ENCODE measurements around the gene ZBTB3. TPM values are rescaled to one million over a fixed set of nuclear protein-coding genes. Genes with fewer than 3 reads are reported as not detected.

Gene ZBTB3
- 10 to 100 TPM; 13.3 to 13.4 TPM for total RNA-seq

- ChIA-PET CTCF (interaction anchor here (0.6 to 2.1 kb wide), 31 partner anchors 8 to 196 kb away, joined by 3 to 30 read pairs (median 4); partner anchors contain the start of genes B3GAT3, EEF1G, HNRNPUL2 and POLR2G), POLR2A (interaction anchor here (0.5 to 5.2 kb wide), 51 partner anchors 9 to 1432 kb away, joined by 3 to 90 read pairs (median 4); partner anchors contain the start of genes C11orf98, CSKMT, GANAB and GNG3)
- DNase-seq, result peak; percentile 97
- Mint-ChIP-seq H3K4me3 (peak within 1 kb of the TSS; percentile 95), H3K27me3 (no peaks in the 10 kb centered on the region), H3K4me1 (peaks cover 33% of the 10 kb centered on the region), H3K9me3 (no peaks in the 10 kb centered on the region), H3K27ac (peak within 1 kb of the TSS; percentile 93), H3K36me3 (ENCODE audit: low read depth) (peaks cover 8% of the 10 kb centered on the region)
Observed at GRCh38 chr11:62753736-62754603, at the start of gene ZBTB3. Gene ZBTB3, minus strand, starts transcription at chr11:62754160. Its CDS starts 496 bp downstream, at chr11:62753664.

DNA sequence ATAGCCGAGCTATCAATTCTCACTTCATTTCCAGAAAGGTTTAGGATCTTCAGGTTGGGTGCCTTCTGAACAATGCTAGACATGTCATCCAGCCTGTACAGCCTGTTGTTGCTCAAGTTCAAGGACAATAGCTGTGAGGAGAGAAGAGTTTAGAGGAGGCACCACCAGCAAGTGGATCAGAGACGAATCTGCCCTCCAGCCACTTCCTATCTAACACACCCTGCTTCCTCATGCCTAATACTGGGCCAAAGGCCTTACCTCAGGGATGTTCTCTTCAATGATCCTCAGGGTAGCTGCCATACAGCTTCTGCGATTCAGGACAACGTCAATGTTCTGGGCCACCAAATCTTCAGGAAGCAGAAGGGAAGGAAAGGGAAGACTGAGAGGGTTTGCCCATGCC is 47.1 kb upstream of the ZBTB3 start:
- ChIA-PET POLR2A (interaction anchor here (0.8 to 2.9 kb wide), 7 partner anchors 8 to 74 kb away, joined by 3 to 27 read pairs (median 4); partner anchors contain the start of genes STX5, TMEM179B and WDR74), CTCF (interaction anchor here (1.1 to 1.9 kb wide), 4 partner anchors 8 to 95 kb away, joined by 4 to 6 read pairs (median 4); no protein-coding TSS in a partner anchor)
- no peak for DNase-seq
- Mint-ChIP-seq H3K27me3 (no peaks in the 10 kb centered on the region), H3K4me3 (no peak overlapping the region), H3K36me3 (ENCODE audit: low read depth) (peaks cover 77% of the 10 kb centered on the region), H3K27ac (no peak overlapping the region), H3K9me3 (no peaks in the 10 kb centered on the region), H3K4me1 (peaks cover 34% of the 10 kb centered on the region)

DNA sequence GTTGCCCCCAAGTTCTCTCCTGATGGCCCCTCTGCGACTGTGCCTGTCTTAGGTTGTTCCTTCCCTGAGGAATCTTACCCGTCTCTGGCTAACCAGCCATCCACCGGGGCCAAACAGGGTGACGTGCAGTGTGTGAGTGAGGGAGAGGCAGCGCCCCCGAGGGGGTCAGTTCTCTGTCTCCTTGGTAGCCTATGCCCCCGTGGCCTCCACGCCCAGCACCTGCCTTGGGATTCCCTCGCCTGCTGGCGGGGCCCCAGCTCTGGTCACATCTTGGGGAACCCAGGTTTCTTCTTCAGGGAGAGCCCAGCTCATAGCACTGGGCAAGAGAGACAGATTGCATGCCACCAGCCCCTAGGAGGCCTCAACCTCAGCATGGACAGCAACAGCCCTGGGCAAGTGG is 45.5 kb upstream of the ZBTB3 start:
- ChIA-PET CTCF (interaction anchor here (1.0 kb wide), 1 partner anchor 13 kb away, joined by 3 read pairs; no protein-coding TSS in a partner anchor), POLR2A (interaction anchor here (2.9 kb wide), 1 partner anchor 11 kb away, joined by 21 read pairs; the partner anchor contains the start of gene TMEM179B)
- peaks cover 86% of the 10 kb centered on the region for H3K36me3 Mint-ChIP-seq (ENCODE audit: low read depth)
- H3K27me3 Mint-ChIP-seq, result no peaks in the 10 kb centered on the region
- no peak overlapping the region for H3K4me3 Mint-ChIP-seq
- H3K27ac Mint-ChIP-seq, result no peak overlapping the region
- peaks cover 30% of the 10 kb centered on the region for H3K4me1 Mint-ChIP-seq
- DNase-seq, result no peak
- H3K9me3 Mint-ChIP-seq, result no peaks in the 10 kb centered on the region

GRCh38 chr11:62796281-62796680 is 42.3 kb upstream of the ZBTB3 start:
- ChIA-PET CTCF (interaction anchor here (1.1 to 1.3 kb wide), 2 partner anchors 10 to 52 kb away, joined by 4 to 5 read pairs; no protein-coding TSS in a partner anchor), POLR2A (interaction anchor here (1.0 to 11.3 kb wide), 4 partner anchors 9 to 85 kb away, joined by 3 to 134 read pairs (median 18); partner anchors contain the start of genes NXF1, TMEM179B and WDR74)
- peaks cover 79% of the 10 kb centered on the region for H3K36me3 Mint-ChIP-seq (ENCODE audit: low read depth)
- H3K9me3 Mint-ChIP-seq, result no peaks in the 10 kb centered on the region
- DNase-seq, result no peak
- peaks cover 15% of the 10 kb centered on the region for H3K4me1 Mint-ChIP-seq
- no peak overlapping the region for H3K27ac Mint-ChIP-seq
- H3K27me3 Mint-ChIP-seq, result no peaks in the 10 kb centered on the region
- no peak overlapping the region for H3K4me3 Mint-ChIP-seq

DNA sequence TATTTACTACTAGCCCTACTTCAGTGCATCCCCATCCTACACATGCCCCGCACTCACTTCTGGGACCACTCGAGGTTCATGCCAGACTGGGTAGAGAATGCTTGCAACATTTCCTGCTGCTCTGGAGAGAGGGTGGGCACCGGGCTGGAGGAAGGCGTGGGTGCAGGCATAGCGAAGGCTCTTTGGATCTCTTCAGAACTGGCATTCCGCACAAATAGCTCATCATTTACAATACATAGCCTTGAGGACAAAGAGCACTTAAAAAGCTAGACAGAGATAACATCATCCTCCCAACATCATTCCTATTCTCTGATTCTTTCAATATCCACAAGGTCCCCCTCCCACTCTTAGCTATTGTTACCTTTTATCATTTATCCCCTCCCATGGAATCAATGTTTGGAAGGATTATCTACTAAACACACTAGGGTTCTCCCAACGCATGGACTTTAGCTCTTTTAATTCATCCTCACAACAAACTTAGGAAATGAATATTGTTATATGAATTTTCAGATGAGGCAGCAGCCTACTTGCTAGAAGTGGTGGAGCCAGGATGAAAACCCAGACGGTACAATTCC is 40.3 kb upstream of the ZBTB3 start:
- Mint-ChIP-seq H3K9me3 (no peaks in the 10 kb centered on the region), H3K27me3 (no peaks in the 10 kb centered on the region), H3K4me1 (peaks cover 29% of the 10 kb centered on the region), H3K27ac (peak overlapping the region; percentile 5), H3K36me3 (ENCODE audit: low read depth) (peaks cover 79% of the 10 kb centered on the region), H3K4me3 (no peak overlapping the region)
- ChIA-PET POLR2A (interaction anchor here (0.8 to 11.3 kb wide), 10 partner anchors 11 to 130 kb away, joined by 3 to 224 read pairs (median 6); partner anchors contain the start of genes C11orf98, CSKMT, NXF1 and SLC3A2), CTCF (interaction anchor here (1.0 to 2.0 kb wide), 2 partner anchors 8 to 12 kb away, joined by 5 read pairs; partner anchors contain the start of gene NXF1)
- no peak for DNase-seq

GRCh38 chr11:62792202-62792575 is 38.2 kb upstream of the ZBTB3 start:
- Mint-ChIP-seq H3K36me3 (ENCODE audit: low read depth) (peaks cover 69% of the 10 kb centered on the region), H3K4me1 (peaks cover 46% of the 10 kb centered on the region), H3K9me3 (no peaks in the 10 kb centered on the region), H3K4me3 (peak overlapping the region; percentile 90), H3K27ac (peak overlapping the region; percentile 97), H3K27me3 (no peaks in the 10 kb centered on the region)
- CTCF ChIA-PET, result interaction anchor here (1.0 to 1.4 kb wide), 3 partner anchors 9 to 70 kb away, joined by 3 to 5 read pairs (median 5); no protein-coding TSS in a partner anchor
- DNase-seq, result no peak
- POLR2A ChIA-PET, result interaction anchor here (1.0 to 11.3 kb wide), 10 partner anchors 9 to 127 kb away, joined by 3 to 224 read pairs (median 6); partner anchors contain the start of genes C11orf98, CSKMT, NXF1 and SLC3A2

DNA sequence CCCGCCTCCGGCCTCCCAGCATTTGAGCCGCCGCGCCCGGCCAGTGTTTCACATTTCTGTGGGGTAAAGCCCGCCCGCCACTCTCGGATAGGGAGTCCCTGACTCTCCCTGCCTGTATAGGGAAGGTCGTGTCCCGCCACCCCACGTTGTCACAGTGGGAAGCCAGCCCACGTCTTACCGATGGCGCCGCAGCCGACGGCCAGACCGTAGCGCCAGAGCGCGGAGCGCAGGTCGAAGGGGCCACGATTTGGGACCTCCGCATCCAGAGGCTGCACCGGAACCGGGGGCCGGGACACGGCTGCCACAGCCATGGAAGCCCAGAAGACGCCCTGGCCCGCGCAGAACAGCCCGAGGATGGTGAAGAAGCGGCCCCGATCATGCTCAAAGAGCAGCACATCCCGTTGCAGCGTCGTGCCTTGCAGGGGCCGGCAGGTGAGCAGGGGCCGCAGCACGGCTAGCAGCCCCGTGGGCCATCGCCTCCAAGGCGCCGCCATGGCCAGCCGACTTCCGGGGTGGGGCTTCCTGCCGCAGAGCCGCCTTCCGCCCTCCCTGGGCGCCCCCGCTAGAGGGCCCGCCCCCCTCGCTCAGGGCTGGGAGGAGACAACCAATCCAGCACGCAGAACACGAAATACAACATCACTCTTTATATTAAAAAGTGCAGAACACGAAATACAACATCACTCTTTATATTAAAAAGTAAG is 37.7 kb upstream of the ZBTB3 start, which contains the start of gene TMEM223:
Gene TMEM223, minus strand, starts transcription at position 506 of the 701 bp plus-strand sequence. Its CDS starts 12 bp downstream, at position 494.
- peaks cover 67% of the 10 kb centered on the region for H3K36me3 Mint-ChIP-seq (ENCODE audit: low read depth)
- peak within 1 kb of the TSS; percentile 97 for H3K27ac Mint-ChIP-seq

GRCh38 chr11:62789576-62789975 is 35.6 kb upstream of the ZBTB3 start:
- Mint-ChIP-seq H3K4me3 (peak overlapping the region; percentile 95), H3K27me3 (no peaks in the 10 kb centered on the region), H3K27ac (peak overlapping the region; percentile 97), H3K4me1 (peaks cover 55% of the 10 kb centered on the region), H3K9me3 (no peaks in the 10 kb centered on the region), H3K36me3 (ENCODE audit: low read depth) (peaks cover 52% of the 10 kb centered on the region)
- ChIA-PET POLR2A (interaction anchor here (1.2 to 11.3 kb wide), 11 partner anchors 11 to 143 kb away, joined by 3 to 224 read pairs (median 44); partner anchors contain the start of genes GANAB, HNRNPUL2, NXF1 and POLR2G), CTCF (interaction anchor here (1.0 to 2.4 kb wide), 3 partner anchors 16 to 92 kb away, joined by 3 to 7 read pairs (median 4); partner anchors contain the start of genes NXF1 and ZBTB3)
- no peak for DNase-seq

More for the DNA sequence above, 37.7 kb upstream of the ZBTB3 start, which contains the start of gene TMEM223:
- Mint-ChIP-seq H3K4me1 (peaks cover 46% of the 10 kb centered on the region), H3K9me3 (no peaks in the 10 kb centered on the region), H3K27me3 (no peaks in the 10 kb centered on the region), H3K4me3 (peak within 1 kb of the TSS; percentile 90)
- ChIA-PET CTCF (interaction anchor here (0.7 to 2.4 kb wide), 8 partner anchors 10 to 114 kb away, joined by 3 to 7 read pairs (median 4); partner anchors contain the start of genes NXF1 and ZBTB3), POLR2A (interaction anchor here (1.0 to 11.3 kb wide), 16 partner anchors 9 to 179 kb away, joined by 3 to 224 read pairs (median 6); partner anchors contain the start of genes C11orf98, CSKMT, EML3 and NXF1)
- peak; percentile 92 for DNase-seq

DNA sequence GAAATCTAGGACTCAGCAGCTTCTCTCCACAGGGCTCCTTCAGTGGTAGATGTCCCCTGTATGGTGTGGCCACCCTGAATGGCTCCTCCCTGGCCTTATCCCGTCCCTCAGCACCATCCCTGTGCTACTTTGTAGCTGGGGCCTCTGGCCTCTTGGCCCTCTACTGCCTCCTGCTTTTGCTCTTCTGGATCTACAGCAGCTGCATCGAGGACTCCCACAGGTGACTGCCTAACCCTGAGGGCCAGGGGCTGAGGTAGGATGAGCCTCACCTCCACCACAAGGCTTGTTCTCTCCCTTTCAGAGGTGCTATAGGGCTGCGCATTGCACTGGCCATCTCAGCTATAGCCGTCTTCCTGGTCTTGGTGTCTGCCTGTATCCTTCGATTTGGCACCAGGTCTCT is 35.0 kb upstream of the ZBTB3 start:
- Mint-ChIP-seq H3K9me3 (no peaks in the 10 kb centered on the region), H3K27me3 (no peaks in the 10 kb centered on the region), H3K4me3 (peak overlapping the region; percentile 95), H3K27ac (peak overlapping the region; percentile 97), H3K4me1 (peaks cover 53% of the 10 kb centered on the region), H3K36me3 (ENCODE audit: low read depth) (peaks cover 46% of the 10 kb centered on the region)
- no peak for DNase-seq
- ChIA-PET POLR2A (interaction anchor here (1.2 to 11.3 kb wide), 16 partner anchors 8 to 143 kb away, joined by 3 to 224 read pairs (median 34); partner anchors contain the start of genes GANAB, HNRNPUL2, NXF1 and POLR2G), CTCF (interaction anchor here (1.0 to 5.0 kb wide), 7 partner anchors 16 to 108 kb away, joined by 3 to 108 read pairs (median 7); partner anchors contain the start of genes NXF1, STX5, TAF6L and TEX54)

GRCh38 chr11:62787005-62787759 is 33.2 kb upstream of the ZBTB3 start, which contains the start of gene TMEM179B:
Gene TMEM179B, plus strand, starts transcription at chr11:62787402. Its CDS starts 30 bp downstream, at chr11:62787432.
- no peaks in the 10 kb centered on the region for H3K27me3 Mint-ChIP-seq
- CTCF ChIA-PET, result interaction anchor here (0.7 to 5.0 kb wide), 43 partner anchors 7 to 362 kb away, joined by 3 to 108 read pairs (median 5); partner anchors contain the start of genes C11orf98, CSKMT, GNG3 and HNRNPUL2
- H3K4me3 Mint-ChIP-seq, result peak within 1 kb of the TSS; percentile 95
- H3K4me1 Mint-ChIP-seq, result peaks cover 47% of the 10 kb centered on the region
- H3K36me3 Mint-ChIP-seq (ENCODE audit: low read depth), result peaks cover 44% of the 10 kb centered on the region
- no peaks in the 10 kb centered on the region for H3K9me3 Mint-ChIP-seq
- peak; percentile 98 for DNase-seq
- POLR2A ChIA-PET, result interaction anchor here (0.6 to 11.3 kb wide), 39 partner anchors 10 to 363 kb away, joined by 3 to 224 read pairs (median 7); partner anchors contain the start of genes B3GAT3, GNG3, HNRNPUL2 and INTS5
- peak within 1 kb of the TSS; percentile 97 for H3K27ac Mint-ChIP-seq
